HG02885 (cell line): ENCODE results near the gene ARRDC5.
"Not testable (repeated sequence)": the region's sequence is repeated elsewhere in the genome, so short reads cannot be mapped to it uniquely, and the experiment has no call there.

Experiments
- ATAC-seq: cut with Tn5 transposase; IDR thresholded peaks from one replicate; pipeline ENCODE4 v1.9.1; 2021; ENCODE audit warnings: mild to moderate bottlenecking; ENCODE audit not compliant: unreplicated experiment, poor library complexity

Gene ARRDC5

DNA sequence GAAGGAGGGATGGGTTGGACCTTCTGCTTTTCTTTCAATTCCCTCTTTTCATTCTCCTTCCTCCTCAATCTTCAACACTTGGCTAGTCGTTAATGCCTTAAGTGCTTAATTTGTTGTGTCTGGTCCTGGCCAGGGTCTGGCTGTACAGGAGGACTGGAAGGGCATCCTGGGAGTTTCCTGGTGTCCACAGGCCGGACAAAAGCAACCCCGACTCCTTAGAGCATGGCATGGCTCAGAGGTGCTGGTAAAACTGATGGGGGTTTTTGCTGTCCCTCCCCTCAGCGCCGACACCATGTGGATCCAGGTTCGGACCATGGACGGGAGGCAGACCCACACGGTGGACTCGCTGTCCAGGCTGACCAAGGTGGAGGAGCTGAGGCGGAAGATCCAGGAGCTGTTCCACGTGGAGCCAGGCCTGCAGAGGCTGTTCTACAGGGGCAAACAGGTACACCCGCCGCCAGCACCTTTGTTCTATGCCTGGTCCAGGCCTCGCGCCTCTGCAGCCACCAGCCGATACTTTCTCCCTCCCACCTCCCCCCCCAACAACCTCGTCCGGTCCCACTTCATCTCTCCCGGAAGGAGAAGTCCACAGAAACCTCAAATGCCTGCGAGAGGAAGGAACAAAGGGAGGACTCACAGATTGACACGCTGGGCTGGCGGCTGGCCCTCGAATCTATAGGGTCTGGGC is 8.0 kb upstream of the ARRDC5 start:
- no peak for ATAC-seq

DNA sequence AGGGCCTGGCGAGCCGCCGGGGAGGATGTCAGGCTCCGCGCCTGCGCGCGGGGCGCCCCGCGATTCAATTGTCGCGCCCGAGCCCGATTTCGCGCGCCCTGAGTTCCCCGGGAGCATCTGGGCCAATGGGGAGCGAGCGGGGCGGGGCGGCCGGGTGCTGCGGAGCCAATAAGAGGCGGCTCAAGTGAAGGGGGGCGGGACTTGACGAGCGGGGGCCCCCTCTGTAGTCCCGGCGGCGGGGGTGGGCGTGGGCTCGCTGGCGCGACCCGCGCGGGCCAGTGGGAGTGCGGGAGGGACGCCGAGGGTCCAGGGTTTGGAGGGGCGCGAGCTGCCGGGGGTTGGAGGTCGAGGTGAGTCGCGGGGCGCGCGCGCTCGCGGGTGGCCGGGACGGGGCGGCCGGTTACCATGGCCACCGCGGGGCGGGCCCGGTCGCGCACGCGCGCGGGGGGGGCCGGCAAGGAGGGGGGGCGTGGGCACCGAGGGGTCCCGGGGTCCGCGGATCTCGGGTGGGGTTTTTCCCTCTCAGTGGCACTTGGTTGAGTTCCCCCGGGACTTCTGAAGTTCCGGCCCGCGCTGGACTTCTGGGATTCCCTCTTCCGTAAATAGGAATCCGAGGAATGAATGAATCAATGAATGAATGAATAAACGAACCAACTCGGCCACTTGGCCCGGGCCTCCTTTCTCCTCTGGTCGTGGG is 7.3 kb upstream of the ARRDC5 start:
- peak; percentile 84 for ATAC-seq

DNA sequence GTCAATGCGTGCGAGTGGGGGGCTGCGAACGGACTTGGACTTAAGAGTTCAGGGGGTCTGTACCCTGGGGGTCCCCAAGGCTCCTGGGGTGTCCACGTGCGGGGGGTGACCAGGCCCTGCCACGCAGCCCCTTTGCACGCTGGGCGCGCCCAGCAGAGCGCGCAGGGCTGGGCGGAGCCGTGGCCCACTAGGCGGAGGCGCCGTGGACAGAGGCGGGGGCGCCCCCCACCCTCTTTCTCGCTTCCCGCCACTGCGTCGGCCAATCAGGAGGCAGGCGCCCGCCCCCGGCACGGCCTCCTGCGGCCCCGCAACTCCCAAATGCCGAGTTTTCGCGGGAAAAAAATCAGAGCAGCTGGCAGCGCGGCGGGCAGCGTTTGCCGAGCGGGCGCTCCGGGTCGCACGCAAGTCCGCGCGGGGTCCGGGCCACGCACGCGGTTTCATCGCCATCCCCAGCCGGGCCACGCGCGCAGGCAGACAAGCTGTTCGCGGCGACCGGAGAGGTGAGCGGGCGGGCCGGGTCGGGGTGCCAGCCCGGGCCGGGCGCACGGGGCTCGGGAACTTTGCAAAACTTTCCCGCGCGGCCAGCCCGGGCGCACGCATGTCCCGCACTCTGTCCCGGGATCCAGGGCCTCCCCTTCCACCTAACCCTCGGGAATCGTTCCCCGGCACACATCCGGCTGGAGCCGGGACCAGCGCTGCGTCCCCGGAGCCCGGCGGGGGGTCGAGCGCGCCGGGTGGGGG is 6.6 kb upstream of the ARRDC5 start, which contains the start of gene UHRF1:
TSS of gene UHRF1 (plus strand) at position 346 of the 741 bp plus-strand sequence. CDS start 1,385 bp downstream, outside the sequence.
- peak; percentile 29 for ATAC-seq

DNA sequence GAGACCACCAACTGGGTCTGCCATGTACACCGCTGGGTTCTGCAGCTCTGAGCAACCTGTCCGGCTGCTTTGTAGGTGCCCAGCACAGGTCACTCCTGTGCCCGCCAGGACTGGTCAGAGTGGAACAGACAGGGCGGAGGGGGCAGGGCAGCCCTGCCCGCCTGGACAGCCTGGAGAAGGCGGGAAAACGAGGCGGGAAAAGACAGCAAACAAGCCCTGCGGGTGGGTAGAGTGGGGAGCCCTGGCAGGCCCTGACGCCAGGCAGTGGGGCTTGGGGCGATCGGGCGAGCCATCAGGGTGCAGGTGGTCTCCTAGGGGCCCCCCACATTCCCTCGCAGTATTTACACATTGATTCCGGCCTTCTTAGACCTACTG is 6.1 kb upstream of the ARRDC5 start:
- no peak for ATAC-seq

DNA sequence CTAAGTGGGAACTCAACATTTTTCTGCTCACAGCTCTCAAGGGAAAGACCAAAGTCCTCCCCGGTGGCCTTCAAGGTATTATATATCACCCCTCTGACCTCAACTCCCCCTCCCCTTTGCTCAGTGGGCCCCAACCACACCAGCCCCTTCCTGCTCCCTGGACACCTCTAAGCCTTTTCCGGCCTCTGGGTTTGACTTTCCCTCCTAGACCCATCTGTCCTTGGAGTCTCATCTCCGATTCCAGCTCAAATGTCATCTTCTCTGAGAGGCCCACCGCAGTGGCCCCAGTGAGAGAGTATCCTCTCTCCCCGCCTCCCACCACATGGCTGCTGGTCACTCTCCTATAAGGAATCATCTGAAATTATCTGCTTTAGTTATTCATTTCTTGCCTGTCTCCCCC is 5.7 kb upstream of the ARRDC5 start:
- ATAC-seq: no peak

DNA sequence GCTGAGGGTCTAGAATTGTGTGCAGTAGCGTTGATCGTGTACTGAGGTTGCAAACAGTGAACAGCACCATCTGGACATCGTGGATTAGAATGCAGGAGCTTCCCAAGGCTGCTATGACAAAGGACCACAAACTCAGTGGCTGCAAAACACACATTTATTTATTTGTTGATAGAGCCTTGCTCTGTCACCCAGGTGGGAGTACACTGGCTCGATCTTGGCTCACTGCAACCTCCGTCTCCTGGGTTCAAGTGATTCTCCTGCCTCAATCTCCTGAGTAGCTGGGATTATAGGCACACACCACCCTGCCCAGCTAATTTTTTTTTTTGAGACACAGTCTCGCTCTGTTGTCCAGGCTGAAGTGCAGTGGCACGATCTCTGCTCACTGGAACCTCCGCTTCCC is 4.3 kb upstream of the ARRDC5 start:
- ATAC-seq: no peak

DNA sequence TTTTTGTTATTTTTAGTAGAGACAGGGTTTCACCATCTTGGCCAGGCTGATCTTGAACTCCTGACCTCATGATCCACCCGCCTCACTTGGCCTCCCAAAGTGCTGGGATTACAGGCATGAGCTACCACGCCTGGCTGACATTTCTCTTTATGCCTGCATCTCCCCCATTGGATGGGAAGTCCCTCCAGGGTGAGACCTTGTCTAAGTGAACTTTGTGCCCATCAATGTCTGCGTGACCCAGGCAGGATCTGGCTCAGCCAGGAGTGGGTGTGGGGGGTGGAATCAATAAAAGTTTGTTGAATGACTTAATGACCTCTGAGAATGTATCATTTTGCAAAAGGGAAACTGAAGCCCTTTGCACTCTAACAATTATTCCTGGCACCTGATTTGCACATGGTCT is 1.8 kb upstream of the ARRDC5 start:
- no peak for ATAC-seq

DNA sequence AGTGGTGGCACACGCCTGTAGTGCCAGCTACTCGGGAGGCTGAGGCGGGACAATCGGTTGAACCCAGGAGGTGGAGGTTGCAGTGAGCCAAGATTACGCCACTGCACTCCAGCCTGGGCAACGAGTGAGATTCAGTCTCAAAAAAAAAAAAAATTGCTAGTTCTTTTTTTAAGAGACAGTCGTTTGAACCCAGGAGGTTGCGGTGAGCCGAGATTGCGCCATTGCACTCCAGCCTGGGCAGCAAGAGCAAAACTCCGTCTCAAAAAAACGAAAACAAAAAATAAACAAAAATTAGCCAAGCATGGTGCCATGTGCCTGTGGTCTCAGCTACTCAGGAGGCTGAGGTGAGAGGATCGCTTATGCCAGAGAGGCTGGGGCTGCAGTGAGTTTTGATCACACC is 1.8 kb downstream of the ARRDC5 start:
- not testable (repeated sequence) for ATAC-seq

DNA sequence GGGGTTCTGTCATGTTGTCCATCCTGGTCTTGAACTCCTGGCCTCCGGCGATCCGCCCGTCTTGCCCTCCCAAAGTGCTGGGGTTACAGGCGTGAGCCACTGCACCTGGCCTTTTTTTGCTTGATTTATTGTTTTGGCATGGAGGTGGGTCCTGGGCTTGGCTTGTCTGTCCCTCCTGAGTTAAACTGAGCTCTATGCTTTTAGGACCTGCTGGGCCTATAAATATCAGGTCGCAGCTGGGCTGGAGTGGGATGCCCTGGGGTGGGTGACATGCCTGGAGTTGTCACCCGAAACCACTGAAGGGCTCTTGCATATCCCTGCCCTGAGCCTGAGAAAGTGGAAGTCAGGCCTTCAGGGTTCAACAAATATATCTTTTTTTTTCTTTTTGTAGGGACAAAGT is 5.5 kb downstream of the ARRDC5 start:
- no peak for ATAC-seq

DNA sequence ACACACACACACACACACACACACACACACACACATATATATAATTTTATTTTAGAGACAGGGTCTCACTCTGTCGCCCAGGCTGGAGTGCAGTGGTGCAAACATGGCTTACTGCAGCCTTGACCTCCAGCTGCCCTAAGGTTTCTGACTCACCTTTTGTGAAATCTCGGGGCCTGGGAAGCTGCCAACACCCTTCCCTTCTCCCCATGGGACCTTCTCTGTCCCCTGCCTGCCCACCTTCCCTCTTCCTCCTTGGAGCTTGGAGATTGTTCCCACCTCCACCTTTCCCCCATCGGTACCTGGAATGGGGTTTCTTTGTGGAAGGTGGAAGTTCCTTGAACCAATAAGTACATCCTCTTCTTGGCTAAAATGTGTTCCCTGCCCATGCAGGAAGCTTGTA is 6.3 kb downstream of the ARRDC5 start:
- ATAC-seq: no peak

DNA sequence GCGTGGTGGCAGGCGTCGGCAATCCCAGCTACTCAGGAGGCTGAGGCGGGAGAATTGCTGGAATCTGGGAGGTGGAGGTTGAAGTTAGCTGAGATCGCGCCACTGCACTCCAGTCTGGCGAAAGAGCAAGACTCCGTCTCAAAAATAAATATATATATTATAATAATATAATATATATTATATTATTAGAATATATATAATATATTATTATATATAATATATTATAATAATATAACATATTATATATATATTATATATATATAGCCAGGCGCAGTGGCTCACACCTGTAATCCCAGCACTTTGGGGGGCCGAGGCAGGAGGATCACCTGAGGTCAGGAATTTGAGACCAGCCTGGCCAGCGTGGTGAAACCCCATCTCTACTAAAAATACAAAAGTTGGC is 9.7 kb downstream of the ARRDC5 start:
- not testable (repeated sequence) for ATAC-seq

DNA sequence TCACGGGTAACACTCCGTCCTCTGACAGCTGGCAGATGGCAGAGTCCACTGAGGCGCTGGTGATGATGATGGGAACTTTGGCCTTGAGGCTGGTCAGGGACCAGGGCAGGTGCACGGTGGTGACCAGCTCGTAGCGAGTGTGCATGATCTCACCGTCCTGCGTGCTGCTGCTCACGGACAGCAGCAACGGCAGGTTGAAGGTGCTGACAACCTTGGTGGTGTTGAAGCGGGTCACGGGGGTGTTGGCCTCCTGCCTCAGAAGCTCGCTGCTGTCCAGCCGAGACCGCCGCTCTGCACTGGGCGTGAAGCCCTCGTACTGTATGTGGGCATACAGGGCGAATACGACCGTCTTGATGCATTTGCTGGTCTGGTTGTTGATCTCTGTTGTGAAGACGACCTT is 11.6 kb downstream of the ARRDC5 start:
- ATAC-seq: no peak

DNA sequence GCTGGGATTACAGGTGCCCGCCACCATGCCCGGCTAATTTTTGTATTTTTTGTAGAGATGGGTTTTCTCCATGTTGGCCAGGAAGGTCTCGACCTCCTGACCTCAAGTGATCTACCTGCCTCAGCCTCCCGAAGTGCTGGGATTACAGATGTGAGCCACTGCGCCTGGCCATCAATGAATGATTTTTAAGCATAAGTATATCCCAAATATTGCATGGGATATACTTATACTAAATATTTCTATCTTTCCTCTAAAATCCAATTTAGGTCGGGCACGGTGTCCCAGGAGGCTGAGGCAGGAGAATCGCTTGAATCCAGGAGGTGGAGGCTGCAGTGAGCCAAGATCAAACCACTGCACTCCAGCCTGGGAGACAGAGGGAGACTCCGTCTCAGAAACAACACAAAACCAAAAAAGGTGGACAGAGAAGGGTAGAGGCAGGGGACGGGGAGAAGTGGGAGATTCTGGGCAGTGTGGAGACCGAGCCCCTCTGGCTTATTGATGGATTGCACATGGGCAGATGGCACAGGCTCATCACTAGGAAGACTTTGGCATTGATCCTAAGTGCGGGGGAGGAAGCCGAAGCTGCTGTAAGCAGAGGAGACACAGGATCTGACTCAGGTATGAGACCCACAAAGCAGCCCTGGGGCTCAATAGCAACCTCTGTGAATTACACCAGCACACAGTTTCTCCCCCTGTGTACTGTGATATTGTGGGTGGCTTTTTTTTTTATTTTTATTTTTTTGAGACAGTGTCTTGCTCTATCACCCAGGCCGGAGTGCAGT is 13.5 kb downstream of the ARRDC5 start:
- no peak for ATAC-seq

DNA sequence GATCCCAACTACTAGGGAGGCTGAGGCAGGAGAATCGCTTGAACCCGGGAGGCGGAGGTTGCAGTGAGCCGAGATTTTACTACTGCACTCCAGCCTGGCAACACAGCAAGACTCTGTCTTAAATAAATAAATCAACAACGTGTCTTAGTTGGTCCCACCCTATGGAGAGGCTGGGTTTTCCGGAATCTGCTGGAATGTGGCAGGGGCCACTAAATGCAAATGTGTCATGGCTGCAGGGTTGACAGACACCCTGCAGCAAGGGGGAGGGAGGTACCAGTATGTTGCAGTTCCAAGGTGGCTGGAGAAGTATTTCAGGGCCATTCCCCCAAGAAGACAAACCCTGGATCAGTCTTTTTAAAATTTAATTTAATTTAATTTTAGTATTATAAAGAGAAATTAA is 14.9 kb downstream of the ARRDC5 start:
- ATAC-seq: not testable (repeated sequence)

DNA sequence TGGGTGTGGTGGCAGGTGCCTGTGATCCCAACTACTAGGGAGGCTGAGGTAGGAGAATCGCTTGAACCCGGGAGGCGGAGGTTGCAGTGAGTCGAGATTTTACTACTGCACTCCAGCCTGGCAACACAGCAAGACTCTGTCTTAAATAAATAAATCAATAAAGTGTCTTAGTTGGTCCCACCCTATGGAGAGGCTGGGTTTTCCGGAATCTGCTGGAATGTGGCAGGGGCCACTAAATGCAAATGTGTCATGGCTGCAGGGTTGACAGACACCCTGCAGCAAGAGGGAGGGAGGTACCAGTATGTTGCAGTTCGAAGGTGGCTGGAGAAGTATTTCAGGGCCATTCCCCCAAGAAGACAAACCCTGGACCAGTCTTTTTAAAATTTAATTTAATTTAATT is 17.7 kb downstream of the ARRDC5 start:
- not testable (repeated sequence) for ATAC-seq

DNA sequence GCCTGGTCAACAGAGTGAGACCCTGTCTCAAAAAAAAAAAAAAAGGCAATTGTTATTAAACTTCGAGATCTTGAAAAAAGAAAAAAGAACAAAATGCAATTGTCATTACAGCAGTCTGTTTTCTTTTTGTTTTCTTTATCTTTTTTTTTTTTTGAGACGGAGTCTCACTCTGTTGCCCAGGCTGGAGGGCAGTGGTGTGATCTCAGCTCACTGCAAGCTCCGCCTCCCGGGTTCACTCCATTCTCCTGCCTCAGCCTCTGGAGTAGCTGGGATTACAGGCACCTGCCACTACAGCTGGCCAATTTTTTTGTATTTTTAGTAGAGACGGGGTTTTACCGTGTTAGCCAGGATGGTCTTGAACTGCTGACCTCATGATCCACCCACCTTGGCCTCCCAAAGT is 19.8 kb downstream of the ARRDC5 start:
- not testable (repeated sequence) for ATAC-seq

DNA sequence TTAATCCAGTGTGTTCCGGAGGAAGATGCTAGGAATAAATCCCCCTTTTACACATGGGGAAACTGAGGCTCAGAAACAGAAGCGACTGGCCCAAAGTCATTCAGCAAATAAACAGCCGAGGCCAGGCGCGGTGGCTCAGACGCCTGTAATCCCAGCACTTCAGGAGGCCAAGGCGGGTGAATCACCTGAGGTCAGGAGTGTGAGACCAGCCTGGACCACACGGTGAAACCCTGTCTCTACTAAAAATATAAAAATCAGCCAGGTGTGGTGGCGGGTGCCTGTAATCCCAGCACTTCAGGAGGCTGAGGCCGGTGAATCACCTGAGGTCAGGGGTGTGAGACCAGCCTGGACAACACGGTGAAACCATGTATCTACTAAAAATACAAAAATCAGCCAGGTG is 23.7 kb downstream of the ARRDC5 start:
- ATAC-seq: no peak

DNA sequence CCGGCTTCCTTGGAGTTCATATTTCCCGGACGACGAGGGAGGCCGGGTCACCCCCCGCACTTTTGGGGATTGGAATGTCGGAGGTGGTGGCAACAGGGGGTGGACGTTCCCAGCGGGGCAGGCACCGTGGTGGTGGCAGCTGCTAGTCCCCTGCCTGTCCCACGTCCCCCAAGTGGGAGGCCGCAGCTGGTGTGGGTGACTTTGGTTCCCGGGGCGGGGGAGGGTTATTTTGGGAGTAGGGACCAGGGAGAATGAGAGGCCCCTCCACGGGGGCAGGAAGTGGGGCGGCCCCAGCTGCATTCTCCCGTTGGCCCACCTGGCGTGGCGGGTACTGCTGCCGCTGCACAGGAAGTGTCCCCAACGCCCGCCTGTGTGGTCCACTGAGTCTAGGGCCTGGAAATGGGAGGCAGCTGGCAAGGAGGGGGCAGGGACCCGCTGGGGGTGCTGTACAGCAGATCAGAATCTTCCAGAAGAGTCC is 24.2 kb downstream of the ARRDC5 start:
- no peak for ATAC-seq

DNA sequence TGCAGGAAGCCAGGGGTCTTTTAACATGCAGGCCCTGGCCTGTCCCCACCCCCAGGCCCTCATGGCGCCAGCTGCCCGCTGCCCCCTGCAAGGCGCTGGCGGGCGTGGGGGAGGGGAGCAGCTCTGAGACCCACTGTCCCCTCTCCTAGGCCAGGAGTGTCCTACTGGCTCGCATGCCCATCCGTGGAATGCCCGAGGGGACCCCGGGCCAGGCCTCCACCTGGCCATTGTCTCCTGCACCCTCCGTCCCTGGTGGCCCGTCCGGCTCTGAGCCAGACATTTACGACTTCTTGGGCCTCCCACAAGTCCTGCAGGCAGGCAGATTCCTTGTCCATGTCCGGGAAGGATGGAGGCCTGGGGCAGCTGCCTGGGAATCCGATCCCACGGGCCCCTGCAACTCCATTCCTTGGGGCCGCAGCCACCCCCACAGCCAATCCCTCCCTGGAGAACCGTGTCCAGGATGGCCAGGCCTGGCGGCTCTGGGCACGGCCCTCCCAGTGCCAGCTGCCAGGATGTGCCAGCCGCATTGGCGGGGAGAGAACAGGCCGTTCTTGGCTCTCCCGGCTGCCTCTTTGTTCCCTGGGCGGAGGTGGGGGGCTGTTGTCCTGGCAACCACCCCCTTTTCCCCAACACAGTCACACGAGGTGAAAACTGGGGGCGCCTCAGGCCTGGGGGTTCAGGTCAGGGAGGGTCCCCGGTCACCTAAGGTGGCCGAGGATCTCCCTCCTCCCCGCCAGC is 24.8 kb downstream of the ARRDC5 start:
- ATAC-seq: no peak

DNA sequence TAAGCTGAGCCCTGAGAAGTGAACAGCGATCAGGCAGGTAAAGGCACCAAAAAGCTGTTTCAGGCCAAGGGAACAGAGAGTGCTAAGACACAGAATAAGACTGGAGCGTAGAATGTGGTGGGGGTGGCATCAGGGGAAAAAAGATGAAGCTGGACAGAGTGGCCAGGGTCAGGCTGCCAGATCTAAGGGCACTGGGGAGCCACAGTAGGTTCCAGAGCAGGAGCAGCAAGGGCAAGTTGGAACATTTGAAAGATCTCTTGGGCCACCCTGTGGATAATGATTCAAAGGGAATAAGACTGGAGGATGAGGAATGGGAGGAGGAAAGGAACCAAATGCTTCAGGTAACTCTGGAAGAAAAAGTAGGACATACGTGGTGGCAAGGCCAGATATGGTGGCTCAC is 28.8 kb downstream of the ARRDC5 start:
- ATAC-seq: no peak
